IMR-90 (cell line): ENCODE data around the gene USP10. TPM values are rescaled to one million over a fixed set of nuclear protein-coding genes. Genes with fewer than 3 reads are reported as not detected.

Source experiments
- ATAC-seq: fragments of 200-7000 bp; cut with Tn5 transposase; 2 replicates; pipeline ENCODE4 v1.9.1; 2020; ENCODE audit warnings: low read depth, mild to moderate bottlenecking, moderate library complexity
- BruUV-seq: library from RNA; stranded (reverse); fragments of 400-500 nt; replicated peaks from 2 replicates; lab custom pipeline; 2021; lab: Mats Ljungman, UMichigan
- CTCF ChIA-PET: fragments of 300-600 bp; formaldehyde crosslinking; extraction: SDS; loops from one replicate; lab custom pipeline; 2021; ENCODE audit warnings: antibody characterized with exemption; lab: Yijun Ruan, JAX
- POLR2A ChIA-PET: fragments of 300-600 bp; sonication (Branson Sonifier 250); formaldehyde crosslinking; loops from one replicate; lab custom pipeline; 2022; ENCODE audit warnings: antibody characterized with exemption; ENCODE audit not compliant: unreplicated experiment; lab: Charles Lee
- DNase-seq: peaks from one replicate; pipeline ENCODE4 v3.0.0; 2013
- H2AFZ ChIP-seq: replicated peaks from 2 replicates; pipeline ENCODE3; 2013; ENCODE audit warnings: low read length, mild to moderate bottlenecking; ENCODE audit not compliant: poor library complexity
- H2AK5ac ChIP-seq: 2 replicates; pipeline ENCODE4 v1.6.1; 2013; ENCODE audit warnings: low read depth, low read length, inconsistent platforms
- H2AK9ac ChIP-seq: replicated peaks from 2 replicates; pipeline ENCODE3; 2013; ENCODE audit warnings: mild to moderate bottlenecking, low read depth, low read length, moderate library complexity; ENCODE audit not compliant: poor library complexity
- H2BK120ac ChIP-seq: 2 replicates; pipeline ENCODE4 v1.6.1; 2013; ENCODE audit warnings: low read depth, low read length, inconsistent platforms
- H2BK15ac ChIP-seq: 3 replicates; pipeline ENCODE4 v1.6.1; 2013; ENCODE audit warnings: low read depth, low read length, inconsistent platforms
- H2BK20ac ChIP-seq: 2 replicates; pipeline ENCODE4 v1.6.1; 2013; ENCODE audit warnings: low read depth, mild to moderate bottlenecking, inconsistent platforms, low read length, moderate library complexity
- H2BK5ac ChIP-seq: 2 replicates; pipeline ENCODE4 v1.6.1; 2013; ENCODE audit warnings: mild to moderate bottlenecking, low read depth, low read length, inconsistent platforms; ENCODE audit not compliant: poor library complexity, severe bottlenecking
- H3K14ac ChIP-seq: replicated peaks from 2 replicates; pipeline ENCODE4 v1.6.1; 2013; ENCODE audit warnings: low read depth, low read length, inconsistent platforms
- H3K18ac ChIP-seq: 2 replicates; pipeline ENCODE4 v1.6.1; 2013; ENCODE audit warnings: low read depth, low read length, control low read depth
- H3K23ac ChIP-seq: 2 replicates; pipeline ENCODE4 v1.6.1; 2013; ENCODE audit warnings: low read depth, low read length, inconsistent platforms
- H3K27ac ChIP-seq: 2 replicates; pipeline ENCODE4 v1.5.1; 2013; ENCODE audit warnings: mild to moderate bottlenecking, control low read depth, low read length; ENCODE audit not compliant: insufficient read depth
- H3K27me3 ChIP-seq: 2 replicates; pipeline ENCODE4 v1.6.1; 2013; ENCODE audit warnings: low read length; ENCODE audit not compliant: control insufficient read depth, insufficient read depth
- H3K36me3 ChIP-seq: 2 replicates; pipeline ENCODE4 v1.6.1; 2013; ENCODE audit warnings: low read length, mixed read lengths; ENCODE audit not compliant: control insufficient read depth, insufficient read depth
- H3K4ac ChIP-seq: 2 replicates; pipeline ENCODE4 v1.6.1; 2013; ENCODE audit warnings: low read depth, low read length, inconsistent platforms
- H3K4me1 ChIP-seq: 2 replicates; pipeline ENCODE4 v1.6.1; 2013; ENCODE audit warnings: low read length, mixed read lengths; ENCODE audit not compliant: control insufficient read depth, insufficient read depth
- H3K4me2 ChIP-seq: 2 replicates; pipeline ENCODE4 v1.6.1; 2013; ENCODE audit warnings: low read depth, mild to moderate bottlenecking, control low read depth, low read length, moderate library complexity
- H3K4me3 ChIP-seq: 2 replicates; pipeline ENCODE4 v1.5.1; 2013; ENCODE audit warnings: low read depth, mild to moderate bottlenecking, control low read depth, low read length, moderate library complexity; ENCODE audit not compliant: insufficient read depth
- H3K56ac ChIP-seq: 2 replicates; pipeline ENCODE4 v1.6.1; 2013; ENCODE audit warnings: low read length, inconsistent platforms; ENCODE audit not compliant: insufficient read depth; ENCODE audit errors: extremely low read depth
- H3K79me1 ChIP-seq, 2 experiments: 2 replicates each; pipeline ENCODE4 v1.6.1; 2013; ENCODE audit warnings: low read length in 2 of 2, inconsistent platforms in 1 of 2, low read depth in 1 of 2
- H3K9ac ChIP-seq: 2 replicates; pipeline ENCODE4 v1.6.1; 2013; ENCODE audit warnings: low read depth, low read length, control low read depth
- H3K9me1 ChIP-seq: 2 replicates; pipeline ENCODE4 v1.6.1; 2013; ENCODE audit warnings: low read length, inconsistent platforms; ENCODE audit not compliant: insufficient read depth
- H3K9me3 ChIP-seq: 2 replicates; pipeline ENCODE4 v1.6.1; 2013; ENCODE audit warnings: low read length; ENCODE audit not compliant: control insufficient read depth, insufficient read depth
- H4K20me1 ChIP-seq: 2 replicates; pipeline ENCODE4 v1.6.1; 2013; ENCODE audit warnings: low read length, inconsistent platforms; ENCODE audit not compliant: insufficient read depth
- H4K5ac ChIP-seq: 2 replicates; pipeline ENCODE4 v1.6.1; 2013; ENCODE audit warnings: mild to moderate bottlenecking, low read depth, low read length, control low read depth
- H4K8ac ChIP-seq, 2 experiments: 2 replicates each; pipeline ENCODE4 v1.6.1; 2013; ENCODE audit warnings: low read depth in 2 of 2, low read length in 2 of 2, control low read depth in 1 of 2, inconsistent platforms in 1 of 2
- H4K91ac ChIP-seq: 2 replicates; pipeline ENCODE4 v1.6.1; 2013; ENCODE audit warnings: low read depth, low read length, inconsistent platforms; ENCODE audit not compliant: insufficient read depth
- CHD1 ChIP-seq: IDR thresholded peaks from 2 replicates; pipeline ENCODE4 v1.6.1; 2012; ENCODE audit warnings: low read depth, low read length, improper control_type of control experiment
- FOS ChIP-seq: fragments of 150-350 bp; IDR thresholded peaks from 2 replicates; pipeline ENCODE4 v1.6.1; 2016; ENCODE audit warnings: low read depth, low read length
- MAFK ChIP-seq: IDR thresholded peaks from 2 replicates; pipeline ENCODE4 v1.6.1; 2012; ENCODE audit warnings: low read depth, low read length, improper control_type of control experiment
- MXI1 ChIP-seq: IDR thresholded peaks from 2 replicates; pipeline ENCODE4 v1.6.1; 2012; ENCODE audit warnings: low read depth, mild to moderate bottlenecking, low read length, moderate library complexity, borderline replicate concordance
- NFE2L2 ChIP-seq: fragments of 150-350 bp; IDR thresholded peaks from 2 replicates; pipeline ENCODE4 v1.6.1; 2016; ENCODE audit warnings: low read depth, mild to moderate bottlenecking, low read length
- POLR2A ChIP-seq: IDR thresholded peaks from 2 replicates; pipeline ENCODE4 v1.6.1; 2012; ENCODE audit warnings: mild to moderate bottlenecking, low read depth, low read length
- RAD21 ChIP-seq: IDR thresholded peaks from 2 replicates; pipeline ENCODE4 v1.6.1; 2012; ENCODE audit warnings: low read length, improper control_type of control experiment
- RCOR1 ChIP-seq: IDR thresholded peaks from 2 replicates; pipeline ENCODE4 v1.6.1; 2012; ENCODE audit warnings: mild to moderate bottlenecking, low read length, improper control_type of control experiment; ENCODE audit not compliant: insufficient replicate concordance
- RFX5 ChIP-seq: IDR thresholded peaks from 2 replicates; pipeline ENCODE4 v1.8.0; 2012; ENCODE audit warnings: low read depth, mild to moderate bottlenecking, low read length, moderate library complexity
- SMC3 ChIP-seq: fragments of 150-350 bp; IDR thresholded peaks from 2 replicates; pipeline ENCODE4 v1.6.1; 2016; ENCODE audit warnings: low read depth, mild to moderate bottlenecking, antibody characterized with exemption, low read length, moderate library complexity
- WGBS, 2 experiments: methylation state at CpG; one replicate each; pipeline versions ENCODE4 v1.1.5 to v1.1.7; 2013; ENCODE audit warnings: missing lambda C conversion rate in 2 of 2; ENCODE audit not compliant: insufficient read length in 1 of 2; ENCODE audit errors: extremely low coverage in 2 of 2; 5-methylcytosine and 5-hydroxymethylcytosine counted together
- dilution Hi-C: fragments of 300-500 bp; cut with HindIII; formaldehyde crosslinking; loops from one replicate; pipeline ENCODE4 v1.14.3; 2018; ENCODE audit warnings: low sequenced_read_pairs; ENCODE audit not compliant: unreplicated experiment
- in situ Hi-C: fragments of 300-500 bp; cut with MboI; formaldehyde crosslinking; loops from 3 replicates; pipeline ENCODE4 v1.14.3; 2019; ENCODE audit warnings: low sequenced_read_pairs, inconsistent platforms, mixed read lengths
- intact Hi-C: fragments of 100-400 bp; cut with micrococcal nuclease; formaldehyde crosslinking; loops from 2 replicates; pipeline ENCODE4 v1.10.0; 2022
- polyA plus RNA-seq, 3 experiments: library from polyadenylated mRNA; depleted of rRNA; stranded (reverse); fragments of >200 nt; gene quantifications; 2 replicates each; pipeline ENCODE4 v1.2.3, GENCODE V29; 2012; ENCODE audit warnings: low replicate concordance in 1 of 3
- total RNA-seq: library from RNA; depleted of rRNA; stranded (reverse); fragments of >200 nt; gene quantifications from 2 replicates; pipeline ENCODE4 v1.2.3, GENCODE V29; 2012
- TF ChIP-seq, protein P1 (sequence below): conservative IDR thresholded peaks from 2 replicates; pipeline ENCODE4 v1.5.1; 2012; ENCODE audit warnings: mild to moderate bottlenecking, low read depth, low read length, improper control_type of control experiment
- TF ChIP-seq, protein P2 (sequence below): fragments of 150-350 bp; IDR thresholded peaks from 2 replicates; pipeline ENCODE4 v1.6.1; 2017; ENCODE audit warnings: mild to moderate bottlenecking, antibody characterized with exemption, low read length, low read depth
- TF ChIP-seq, protein P3 (sequence below): fragments of 150-350 bp; IDR thresholded peaks from 2 replicates; pipeline ENCODE4 v1.6.1; 2016; ENCODE audit warnings: low read depth, mild to moderate bottlenecking, low read length, moderate library complexity, borderline replicate concordance

Gene USP10
- total and polyA plus RNA-seq, 2 of the 4 experiments (the other 2 are of a cell fraction): 54.3 to 79.0 TPM

DNA sequence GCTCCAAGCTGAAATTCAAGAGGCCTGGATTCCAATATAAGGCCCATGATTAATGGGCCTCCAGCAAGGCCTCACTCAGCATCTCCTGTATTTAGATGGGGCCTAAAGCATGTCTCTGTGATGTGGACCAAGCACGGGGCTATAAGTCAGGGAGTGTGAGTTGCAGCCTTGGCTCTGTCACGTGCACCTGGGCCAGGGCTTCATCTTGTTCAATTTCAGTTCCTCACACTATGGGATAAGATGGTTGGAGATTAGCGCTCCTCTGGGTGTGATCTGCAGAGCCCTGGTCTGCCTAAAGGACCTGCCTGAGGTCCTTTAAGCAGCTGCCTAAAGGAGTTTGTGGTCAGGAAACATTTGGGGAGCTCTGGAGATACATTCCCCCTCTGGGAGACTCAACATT is 26.2 kb upstream of the USP10 start:
- intact Hi-C loops (loop anchor here (5.0 kb wide), 1 partner anchor 299 kb away; no protein-coding TSS in a partner anchor), in situ Hi-C loops (no loop called here), dilution Hi-C loops (no loop called here)
- peaks cover 7% of the 10 kb centered on the region for H3K4me1 ChIP-seq
- H3K56ac ChIP-seq: no peak overlapping the region
- peaks cover 2% of the 10 kb centered on the region; the same call in 1 of the 2 replicates for H3K36me3 ChIP-seq
- H3K4me3 ChIP-seq: no peak overlapping the region
- no peak overlapping the region for H3K9ac ChIP-seq
- H2AK5ac ChIP-seq: no peak overlapping the region
- ChIA-PET POLR2A (no interaction called here), CTCF (interaction anchor here (1.0 kb wide), 1 partner anchor 11 kb away, joined by 3 read pairs; no protein-coding TSS in a partner anchor)
- H2AFZ ChIP-seq: no peak overlapping the region
- H2BK5ac ChIP-seq: no peak overlapping the region
- no peak overlapping the region for H3K18ac ChIP-seq
- H3K79me1 ChIP-seq: peaks cover 0 to 3% of the 10 kb centered on the region in 2 experiments; a peak in 2 of 4 replicates
- H3K9me3 ChIP-seq: no peaks in the 10 kb centered on the region
- no peak overlapping the region for H3K23ac ChIP-seq
- no peak overlapping the region for H2AK9ac ChIP-seq
- TF ChIP-seq NFE2L2 (no peak), POLR2A (no peak), MXI1 (no peak), MAFK (no peak), RCOR1 (no peak), RAD21 (no peak), RFX5 (no peak), CHD1 (no peak), FOS (no peak), SMC3 (no peak)
- TF ChIP-seq, protein P1, sequence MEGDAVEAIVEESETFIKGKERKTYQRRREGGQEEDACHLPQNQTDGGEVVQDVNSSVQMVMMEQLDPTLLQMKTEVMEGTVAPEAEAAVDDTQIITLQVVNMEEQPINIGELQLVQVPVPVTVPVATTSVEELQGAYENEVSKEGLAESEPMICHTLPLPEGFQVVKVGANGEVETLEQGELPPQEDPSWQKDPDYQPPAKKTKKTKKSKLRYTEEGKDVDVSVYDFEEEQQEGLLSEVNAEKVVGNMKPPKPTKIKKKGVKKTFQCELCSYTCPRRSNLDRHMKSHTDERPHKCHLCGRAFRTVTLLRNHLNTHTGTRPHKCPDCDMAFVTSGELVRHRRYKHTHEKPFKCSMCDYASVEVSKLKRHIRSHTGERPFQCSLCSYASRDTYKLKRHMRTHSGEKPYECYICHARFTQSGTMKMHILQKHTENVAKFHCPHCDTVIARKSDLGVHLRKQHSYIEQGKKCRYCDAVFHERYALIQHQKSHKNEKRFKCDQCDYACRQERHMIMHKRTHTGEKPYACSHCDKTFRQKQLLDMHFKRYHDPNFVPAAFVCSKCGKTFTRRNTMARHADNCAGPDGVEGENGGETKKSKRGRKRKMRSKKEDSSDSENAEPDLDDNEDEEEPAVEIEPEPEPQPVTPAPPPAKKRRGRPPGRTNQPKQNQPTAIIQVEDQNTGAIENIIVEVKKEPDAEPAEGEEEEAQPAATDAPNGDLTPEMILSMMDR: no peak
- TF ChIP-seq, protein P2, sequence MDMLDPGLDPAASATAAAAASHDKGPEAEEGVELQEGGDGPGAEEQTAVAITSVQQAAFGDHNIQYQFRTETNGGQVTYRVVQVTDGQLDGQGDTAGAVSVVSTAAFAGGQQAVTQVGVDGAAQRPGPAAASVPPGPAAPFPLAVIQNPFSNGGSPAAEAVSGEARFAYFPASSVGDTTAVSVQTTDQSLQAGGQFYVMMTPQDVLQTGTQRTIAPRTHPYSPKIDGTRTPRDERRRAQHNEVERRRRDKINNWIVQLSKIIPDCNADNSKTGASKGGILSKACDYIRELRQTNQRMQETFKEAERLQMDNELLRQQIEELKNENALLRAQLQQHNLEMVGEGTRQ: no peak
- TF ChIP-seq, protein P3, sequence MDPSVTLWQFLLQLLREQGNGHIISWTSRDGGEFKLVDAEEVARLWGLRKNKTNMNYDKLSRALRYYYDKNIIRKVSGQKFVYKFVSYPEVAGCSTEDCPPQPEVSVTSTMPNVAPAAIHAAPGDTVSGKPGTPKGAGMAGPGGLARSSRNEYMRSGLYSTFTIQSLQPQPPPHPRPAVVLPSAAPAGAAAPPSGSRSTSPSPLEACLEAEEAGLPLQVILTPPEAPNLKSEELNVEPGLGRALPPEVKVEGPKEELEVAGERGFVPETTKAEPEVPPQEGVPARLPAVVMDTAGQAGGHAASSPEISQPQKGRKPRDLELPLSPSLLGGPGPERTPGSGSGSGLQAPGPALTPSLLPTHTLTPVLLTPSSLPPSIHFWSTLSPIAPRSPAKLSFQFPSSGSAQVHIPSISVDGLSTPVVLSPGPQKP: no peak
- no peaks in the 10 kb centered on the region for H4K20me1 ChIP-seq
- H2BK120ac ChIP-seq: no peak overlapping the region
- H2BK15ac ChIP-seq: no peak overlapping the region
- BruUV-seq: no TSS peak
- H4K5ac ChIP-seq: no peak overlapping the region
- WGBS, 2 experiments: 80% methylated on average over 1 of the region's 3 CpGs; no CpG with 5 or more reads in 1 of the 2 experiments
- no peak overlapping the region for H2BK20ac ChIP-seq
- no peak overlapping the region for H3K4me2 ChIP-seq
- no peak overlapping the region for H3K27ac ChIP-seq
- H4K91ac ChIP-seq: no peak overlapping the region
- ATAC-seq (no peak), DNase-seq (no peak)
- peaks cover 3% of the 10 kb centered on the region for H3K9me1 ChIP-seq
- no peak overlapping the region for H3K14ac ChIP-seq
- no peak overlapping the region for H4K8ac ChIP-seq
- H3K4ac ChIP-seq: no peak overlapping the region
- no peaks in the 10 kb centered on the region for H3K27me3 ChIP-seq
